GM12891 (cell line): ENCODE measurements around the gene SLC30A4.

Experiments
- PAX5 ChIP-seq: IDR thresholded peaks from 2 replicates; pipeline ENCODE4 v1.6.1; 2011; ENCODE audit warnings: low read length, moderate library complexity, mild to moderate bottlenecking; ENCODE audit not compliant: insufficient read depth, severe bottlenecking
- POLR2A ChIP-seq: IDR thresholded peaks from 2 replicates; pipeline ENCODE4 v1.6.1; 2011; ENCODE audit warnings: low read depth, low read length, control low read depth
- POLR2AphosphoS5 ChIP-seq: IDR thresholded peaks from 2 replicates; pipeline ENCODE4 v1.6.1; 2011; ENCODE audit warnings: low read depth, low read length, control low read depth
- SPI1 ChIP-seq: IDR thresholded peaks from 2 replicates; pipeline ENCODE4 v1.6.1; 2011; ENCODE audit warnings: low read depth, low read length, control low read depth

GRCh38 chr15:45489690-45490238 is 32.8 kb downstream of the SLC30A4 start:
- TF ChIP-seq POLR2AphosphoS5 (no peak), POLR2A (no peak), SPI1 (no peak), PAX5 (no peak)
